ENCODE measurements around the gene SMTN.
"Not testable (repeated sequence)": the region's sequence is repeated elsewhere in the genome, so short reads cannot be mapped to it uniquely, and the experiment has no call there.

Gene SMTN

GRCh38 chr22:31089160-31090100 is 8.3 kb downstream of the SMTN start:
- Histone ChIP-seq H3K27me3 (ENCODE audit: low read depth) (no peaks in the 10 kb centered on the region), H3K9me3 (no peaks in the 10 kb centered on the region), H3K4me1 (no peaks in the 10 kb centered on the region; the same call in 1 of the 2 replicates), H3K36me3 (replicated peaks) (peaks cover 8% of the 10 kb centered on the region), H3K4me3 (no peak overlapping the region)
- in situ Hi-C loops (cut with MboI; ENCODE audit: low sequenced_read_pairs) = loop anchor here (10.0 kb wide), 1 partner anchor 145 kb away; no protein-coding TSS in a partner anchor
- DNase-seq (ENCODE audit: low spot score in 2 of 2) = peak in 1 of 2 experiments; percentile 62

GRCh38 chr22:31090217-31091085 is 9.3 kb downstream of the SMTN start:
- peaks cover 8% of the 10 kb centered on the region for H3K36me3 ChIP-seq (replicated peaks)
- H3K4me1 ChIP-seq = no peaks in the 10 kb centered on the region; the same call in 1 of the 2 replicates
- no peaks in the 10 kb centered on the region for H3K27me3 ChIP-seq (ENCODE audit: low read depth)
- no peaks in the 10 kb centered on the region for H3K9me3 ChIP-seq
- H3K4me3 ChIP-seq = no peak overlapping the region
- in situ Hi-C loops (cut with MboI; ENCODE audit: low sequenced_read_pairs) = no loop called here
- no peak for DNase-seq (ENCODE audit: low spot score in 2 of 2)

- Histone ChIP-seq H3K4me1 (no peaks in the 10 kb centered on the region), H3K36me3 (replicated peaks) (peaks cover 8% of the 10 kb centered on the region), H3K27me3 (ENCODE audit: low read depth) (no peaks in the 10 kb centered on the region), H3K9me3 (no peaks in the 10 kb centered on the region), H3K4me3 (no peak overlapping the region)
- in situ Hi-C loops (cut with MboI; ENCODE audit: low sequenced_read_pairs) = no loop called here
- DNase-seq (ENCODE audit: low spot score in 2 of 2) = no peak
Observed at GRCh38 chr22:31091106-31091975, 10.2 kb downstream of the SMTN start.

GRCh38 chr22:31092161-31092560 is 11.0 kb downstream of the SMTN start:
- Histone ChIP-seq H3K9me3 (no peaks in the 10 kb centered on the region), H3K36me3 (replicated peaks) (peaks cover 8% of the 10 kb centered on the region), H3K4me1 (no peaks in the 10 kb centered on the region), H3K27me3 (ENCODE audit: low read depth) (no peaks in the 10 kb centered on the region), H3K4me3 (no peak overlapping the region)
- DNase-seq (ENCODE audit: low spot score in 2 of 2) = no peak
- in situ Hi-C loops (cut with MboI; ENCODE audit: low sequenced_read_pairs) = no loop called here

- no peaks in the 10 kb centered on the region for H3K4me1 ChIP-seq
- peaks cover 5% of the 10 kb centered on the region for H3K36me3 ChIP-seq (replicated peaks)
- H3K9me3 ChIP-seq = no peaks in the 10 kb centered on the region
- no peak overlapping the region for H3K4me3 ChIP-seq
- no peak for DNase-seq (ENCODE audit: low spot score in 2 of 2)
- H3K27me3 ChIP-seq (ENCODE audit: low read depth) = no peaks in the 10 kb centered on the region
- in situ Hi-C loops (cut with MboI; ENCODE audit: low sequenced_read_pairs) = no loop called here
Observed at GRCh38 chr22:31093086-31093850, 12.2 kb downstream of the SMTN start.

GRCh38 chr22:31094021-31094551 is 13.0 kb downstream of the SMTN start:
- H3K4me1 ChIP-seq = no peaks in the 10 kb centered on the region
- no peaks in the 10 kb centered on the region for H3K9me3 ChIP-seq
- in situ Hi-C loops (cut with MboI; ENCODE audit: low sequenced_read_pairs) = no loop called here
- no peaks in the 10 kb centered on the region; the same call in none of the 2 replicates for H3K36me3 ChIP-seq (replicated peaks)
- no peak for DNase-seq (ENCODE audit: low spot score in 2 of 2)
- no peaks in the 10 kb centered on the region for H3K27me3 ChIP-seq (ENCODE audit: low read depth)
- no peak overlapping the region for H3K4me3 ChIP-seq

- Histone ChIP-seq H3K4me3 (no peak overlapping the region), H3K9me3 (no peaks in the 10 kb centered on the region), H3K27me3 (ENCODE audit: low read depth) (no peaks in the 10 kb centered on the region), H3K4me1 (no peaks in the 10 kb centered on the region), H3K36me3 (replicated peaks) (no peaks in the 10 kb centered on the region; the same call in none of the 2 replicates)
- DNase-seq (ENCODE audit: low spot score in 2 of 2) = no peak
- in situ Hi-C loops (cut with MboI; ENCODE audit: low sequenced_read_pairs) = no loop called here
Observed at GRCh38 chr22:31094741-31095140, 13.6 kb downstream of the SMTN start.

- Histone ChIP-seq H3K4me1 (no peaks in the 10 kb centered on the region), H3K9me3 (no peaks in the 10 kb centered on the region), H3K4me3 (no peak overlapping the region), H3K27me3 (ENCODE audit: low read depth) (no peaks in the 10 kb centered on the region), H3K36me3 (replicated peaks) (no peaks in the 10 kb centered on the region; the same call in none of the 2 replicates)
- in situ Hi-C loops (cut with MboI; ENCODE audit: low sequenced_read_pairs) = no loop called here
- DNase-seq (ENCODE audit: low spot score in 2 of 2) = no peak
Observed at GRCh38 chr22:31095637-31096249, 14.6 kb downstream of the SMTN start.

- in situ Hi-C loops (cut with MboI; ENCODE audit: low sequenced_read_pairs) = no loop called here
- Histone ChIP-seq H3K36me3 (replicated peaks) (no peaks in the 10 kb centered on the region; the same call in none of the 2 replicates), H3K4me3 (no peak overlapping the region)
Observed at GRCh38 chr22:31096657-31097279, 15.7 kb downstream of the SMTN start.

GRCh38 chr22:31097539-31097938 is 16.4 kb downstream of the SMTN start:
- H3K4me1 ChIP-seq; H3K27me3 ChIP-seq (ENCODE audit: low read depth); H3K9me3 ChIP-seq; H3K4me3 ChIP-seq; H3K36me3 ChIP-seq (replicated peaks); DNase-seq (ENCODE audit: low spot score in 2 of 2); in situ Hi-C loops (cut with MboI; ENCODE audit: low sequenced_read_pairs): not testable (repeated sequence)

More at GRCh38 chr22:31096657-31097279, 15.7 kb downstream of the SMTN start:
- no peak for DNase-seq (ENCODE audit: low spot score in 2 of 2)
- Histone ChIP-seq H3K27me3 (ENCODE audit: low read depth) (no peaks in the 10 kb centered on the region), H3K4me1 (no peaks in the 10 kb centered on the region), H3K9me3 (no peaks in the 10 kb centered on the region)

GRCh38 chr22:31097941-31098631 is 17.0 kb downstream of the SMTN start:
- no peaks in the 10 kb centered on the region; the same call in 1 of the 2 replicates for H3K36me3 ChIP-seq (replicated peaks)
- no peaks in the 10 kb centered on the region for H3K4me1 ChIP-seq
- H3K4me3 ChIP-seq = no peak overlapping the region
- no peak for DNase-seq (ENCODE audit: low spot score in 2 of 2)
- H3K9me3 ChIP-seq = no peaks in the 10 kb centered on the region
- in situ Hi-C loops (cut with MboI; ENCODE audit: low sequenced_read_pairs) = no loop called here
- H3K27me3 ChIP-seq (ENCODE audit: low read depth) = no peaks in the 10 kb centered on the region
